ENCODE data around the gene ZNF750.

GRCh38 chr17:82813299-82814051 is 26.3 kb downstream of the ZNF750 start:
- TF ChIP-seq CTCF (IDR thresholded peaks at IDR 0.05), result no peak
- TF ChIP-seq POLR2A (IDR thresholded peaks at IDR 0.05), result no peak

All from suprapubic skin (tissue), 3 donors.